Panc1 (cell line): ENCODE measurements around the gene COL4A2. TPM values are rescaled to one million over a fixed set of nuclear protein-coding genes. Genes with fewer than 3 reads are reported as not detected.

Source experiments
- ATAC-seq: fragments of 200-7000 bp; cut with Tn5 transposase; 2 replicates; pipeline ENCODE4 v1.9.1; 2020; ENCODE audit warnings: mild to moderate bottlenecking, moderate library complexity
- BruUV-seq: library from RNA; stranded (reverse); fragments of 400-500 nt; replicated peaks from 2 replicates; lab custom pipeline; 2021; lab: Mats Ljungman, UMichigan
- CTCF ChIA-PET: fragments of 300-600 bp; sonication (Branson Sonifier 250); formaldehyde crosslinking; loops from one replicate; lab custom pipeline; 2022; ENCODE audit warnings: antibody characterized with exemption; lab: Charles Lee
- POLR2A ChIA-PET: fragments of 300-600 bp; sonication (Branson Sonifier 250); formaldehyde crosslinking; loops from one replicate; lab custom pipeline; 2022; ENCODE audit warnings: antibody characterized with exemption; lab: Charles Lee
- DNase-seq: peaks from one replicate; pipeline ENCODE4 v3.0.0-alpha.2; 2010; ENCODE audit warnings: low read depth, low spot score
- H3K27ac ChIP-seq: 2 replicates; pipeline ENCODE4 v1.5.1; 2011; ENCODE audit warnings: mild to moderate bottlenecking, low read length, inconsistent platforms
- H3K27me3 ChIP-seq: fragments of 200-500 bp; sonication (Bioruptor generic); 2 replicates; pipeline ENCODE4 v1.6.0; 2014; ENCODE audit warnings: low read length, inconsistent platforms; ENCODE audit not compliant: control insufficient read depth, insufficient read depth
- H3K36me3 ChIP-seq: fragments of 200-500 bp; sonication (Bioruptor generic); 2 replicates; pipeline ENCODE4 v1.5.1; 2014; ENCODE audit warnings: inconsistent platforms, mild to moderate bottlenecking, low read length, moderate library complexity; ENCODE audit not compliant: control insufficient read depth, insufficient read depth
- H3K4me1 ChIP-seq: 2 replicates; pipeline ENCODE4 v1.5.1; 2011; ENCODE audit warnings: inconsistent platforms, mild to moderate bottlenecking, low read length, moderate library complexity; ENCODE audit not compliant: control insufficient read depth, insufficient read depth
- H3K4me3 ChIP-seq, 2 experiments: 2 replicates each; pipeline ENCODE4 v1.5.1; 2011 to 2012; ENCODE audit warnings: low read depth in 2 of 2, low read length in 2 of 2, mild to moderate bottlenecking in 2 of 2, inconsistent platforms in 1 of 2, moderate library complexity in 1 of 2
- H3K9me3 ChIP-seq: fragments of 200-500 bp; sonication (Bioruptor generic); 2 replicates; pipeline ENCODE4 v1.5.1; 2014; ENCODE audit warnings: low read depth, mild to moderate bottlenecking, inconsistent platforms, low read length, moderate library complexity; ENCODE audit not compliant: control insufficient read depth, insufficient read depth
- POLR2AphosphoS5 ChIP-seq: IDR thresholded peaks from 2 replicates; pipeline ENCODE4 v1.6.1; 2012; ENCODE audit warnings: mild to moderate bottlenecking, low read depth, low read length, moderate library complexity
- SIN3A ChIP-seq: IDR thresholded peaks from 2 replicates; pipeline ENCODE4 v1.6.1; 2012; ENCODE audit warnings: low read depth, mild to moderate bottlenecking, low read length, moderate library complexity, borderline replicate concordance; ENCODE audit not compliant: insufficient read depth
- TCF7L2 ChIP-seq: IDR thresholded peaks from 2 replicates; pipeline ENCODE4 v1.6.1; 2011; ENCODE audit warnings: mild to moderate bottlenecking, low read depth, low read length, inconsistent platforms
- in situ Hi-C: cut with HindIII; loops from 2 replicates; pipeline ENCODE4 v1.10.0; 2016; ENCODE audit warnings: low sequenced_read_pairs, low pct_unique_long_range_greater_than_20kb
- intact Hi-C: fragments of 100-400 bp; cut with micrococcal nuclease; formaldehyde crosslinking; loops from one replicate; pipeline ENCODE4 v1.10.0; 2022; ENCODE audit not compliant: unreplicated experiment
- total RNA-seq: library from RNA; stranded (reverse); gene quantifications from one replicate; pipeline ENCODE4 v1.2.1, GENCODE V29; 2021; ENCODE audit not compliant: unreplicated experiment
- TF ChIP-seq, protein P1 (sequence below), 2 experiments: IDR thresholded peaks; 2 replicates each; pipeline ENCODE4 v1.6.1; 2011 to 2012; ENCODE audit warnings: low read depth in 2 of 2, control low read depth in 1 of 2, low read length in 1 of 2, mild to moderate bottlenecking in 1 of 2, moderate library complexity in 1 of 2; ENCODE audit not compliant: insufficient read depth in 1 of 2
- TF ChIP-seq, protein P2 (sequence below): fragments of 450-650 bp; IDR thresholded peaks from 2 replicates; pipeline ENCODE4 v1.5.1; 2017; ENCODE audit warnings: mild to moderate bottlenecking

Gene COL4A2
- total RNA-seq, 1 experiment from 2014 or later, result 3.0 TPM

DNA sequence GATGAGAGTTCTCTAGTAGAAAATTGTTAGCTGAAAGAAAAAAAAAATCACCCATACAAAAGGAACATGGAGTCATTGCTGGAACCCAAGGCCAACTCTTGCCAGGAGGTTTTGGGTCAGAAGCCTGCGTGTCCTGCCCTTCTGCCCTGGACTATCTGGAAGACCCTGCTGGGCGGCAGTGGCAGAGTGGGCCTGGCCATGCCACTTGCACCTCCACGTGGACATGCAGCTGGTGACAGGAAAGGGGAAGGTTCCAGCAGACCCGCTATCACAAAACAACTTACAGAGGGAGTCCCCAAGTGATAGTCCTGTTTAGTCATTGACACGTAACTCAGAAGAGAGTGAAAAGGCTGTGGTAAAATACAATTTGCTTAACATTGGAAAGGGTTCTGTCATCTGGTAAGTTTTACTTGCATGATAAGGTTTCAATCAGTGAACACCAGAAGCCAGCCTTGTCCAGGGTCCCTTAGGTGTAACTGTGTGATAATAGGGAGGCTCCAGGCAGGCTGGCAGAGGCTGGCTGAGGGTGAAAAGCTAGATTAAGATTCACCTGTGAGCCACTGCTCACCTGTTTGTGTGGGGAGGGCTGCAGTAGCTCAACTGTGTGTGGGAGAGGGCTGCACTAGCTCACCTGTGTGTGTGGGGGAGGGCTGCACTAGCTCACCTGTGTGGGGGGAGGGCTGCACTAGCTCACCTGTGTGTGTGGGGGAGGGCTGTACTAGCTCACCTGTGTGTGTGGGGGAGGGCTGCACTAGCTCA, 47.8 kb downstream of the COL4A2 start:
- no TSS peak for BruUV-seq
- H3K4me3 ChIP-seq, result no peak overlapping the region
- TF ChIP-seq, protein P1, sequence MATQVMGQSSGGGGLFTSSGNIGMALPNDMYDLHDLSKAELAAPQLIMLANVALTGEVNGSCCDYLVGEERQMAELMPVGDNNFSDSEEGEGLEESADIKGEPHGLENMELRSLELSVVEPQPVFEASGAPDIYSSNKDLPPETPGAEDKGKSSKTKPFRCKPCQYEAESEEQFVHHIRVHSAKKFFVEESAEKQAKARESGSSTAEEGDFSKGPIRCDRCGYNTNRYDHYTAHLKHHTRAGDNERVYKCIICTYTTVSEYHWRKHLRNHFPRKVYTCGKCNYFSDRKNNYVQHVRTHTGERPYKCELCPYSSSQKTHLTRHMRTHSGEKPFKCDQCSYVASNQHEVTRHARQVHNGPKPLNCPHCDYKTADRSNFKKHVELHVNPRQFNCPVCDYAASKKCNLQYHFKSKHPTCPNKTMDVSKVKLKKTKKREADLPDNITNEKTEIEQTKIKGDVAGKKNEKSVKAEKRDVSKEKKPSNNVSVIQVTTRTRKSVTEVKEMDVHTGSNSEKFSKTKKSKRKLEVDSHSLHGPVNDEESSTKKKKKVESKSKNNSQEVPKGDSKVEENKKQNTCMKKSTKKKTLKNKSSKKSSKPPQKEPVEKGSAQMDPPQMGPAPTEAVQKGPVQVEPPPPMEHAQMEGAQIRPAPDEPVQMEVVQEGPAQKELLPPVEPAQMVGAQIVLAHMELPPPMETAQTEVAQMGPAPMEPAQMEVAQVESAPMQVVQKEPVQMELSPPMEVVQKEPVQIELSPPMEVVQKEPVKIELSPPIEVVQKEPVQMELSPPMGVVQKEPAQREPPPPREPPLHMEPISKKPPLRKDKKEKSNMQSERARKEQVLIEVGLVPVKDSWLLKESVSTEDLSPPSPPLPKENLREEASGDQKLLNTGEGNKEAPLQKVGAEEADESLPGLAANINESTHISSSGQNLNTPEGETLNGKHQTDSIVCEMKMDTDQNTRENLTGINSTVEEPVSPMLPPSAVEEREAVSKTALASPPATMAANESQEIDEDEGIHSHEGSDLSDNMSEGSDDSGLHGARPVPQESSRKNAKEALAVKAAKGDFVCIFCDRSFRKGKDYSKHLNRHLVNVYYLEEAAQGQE (IDR thresholded peaks at IDR 0.05; ENCODE audit: insufficient read depth in 1 of 2, low read depth in 2 of 2, low read length in 1 of 2), result no peak
- TF ChIP-seq, protein P2, sequence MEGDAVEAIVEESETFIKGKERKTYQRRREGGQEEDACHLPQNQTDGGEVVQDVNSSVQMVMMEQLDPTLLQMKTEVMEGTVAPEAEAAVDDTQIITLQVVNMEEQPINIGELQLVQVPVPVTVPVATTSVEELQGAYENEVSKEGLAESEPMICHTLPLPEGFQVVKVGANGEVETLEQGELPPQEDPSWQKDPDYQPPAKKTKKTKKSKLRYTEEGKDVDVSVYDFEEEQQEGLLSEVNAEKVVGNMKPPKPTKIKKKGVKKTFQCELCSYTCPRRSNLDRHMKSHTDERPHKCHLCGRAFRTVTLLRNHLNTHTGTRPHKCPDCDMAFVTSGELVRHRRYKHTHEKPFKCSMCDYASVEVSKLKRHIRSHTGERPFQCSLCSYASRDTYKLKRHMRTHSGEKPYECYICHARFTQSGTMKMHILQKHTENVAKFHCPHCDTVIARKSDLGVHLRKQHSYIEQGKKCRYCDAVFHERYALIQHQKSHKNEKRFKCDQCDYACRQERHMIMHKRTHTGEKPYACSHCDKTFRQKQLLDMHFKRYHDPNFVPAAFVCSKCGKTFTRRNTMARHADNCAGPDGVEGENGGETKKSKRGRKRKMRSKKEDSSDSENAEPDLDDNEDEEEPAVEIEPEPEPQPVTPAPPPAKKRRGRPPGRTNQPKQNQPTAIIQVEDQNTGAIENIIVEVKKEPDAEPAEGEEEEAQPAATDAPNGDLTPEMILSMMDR, result no peak
- TF ChIP-seq POLR2AphosphoS5, result no peak
- no peak for TF ChIP-seq TCF7L2
- TF ChIP-seq SIN3A, result no peak
- H3K27ac ChIP-seq, result no peak overlapping the region
- POLR2A ChIA-PET, result no interaction called here
- DNase-seq (no peak), ATAC-seq (no peak)
- no peaks in the 10 kb centered on the region for H3K27me3 ChIP-seq
- intact Hi-C loops (no loop called here), in situ Hi-C loops (no loop called here)
- CTCF ChIA-PET, result no interaction called here
- H3K36me3 ChIP-seq, result no peaks in the 10 kb centered on the region
- no peaks in the 10 kb centered on the region for H3K4me1 ChIP-seq
- no peaks in the 10 kb centered on the region for H3K9me3 ChIP-seq

DNA sequence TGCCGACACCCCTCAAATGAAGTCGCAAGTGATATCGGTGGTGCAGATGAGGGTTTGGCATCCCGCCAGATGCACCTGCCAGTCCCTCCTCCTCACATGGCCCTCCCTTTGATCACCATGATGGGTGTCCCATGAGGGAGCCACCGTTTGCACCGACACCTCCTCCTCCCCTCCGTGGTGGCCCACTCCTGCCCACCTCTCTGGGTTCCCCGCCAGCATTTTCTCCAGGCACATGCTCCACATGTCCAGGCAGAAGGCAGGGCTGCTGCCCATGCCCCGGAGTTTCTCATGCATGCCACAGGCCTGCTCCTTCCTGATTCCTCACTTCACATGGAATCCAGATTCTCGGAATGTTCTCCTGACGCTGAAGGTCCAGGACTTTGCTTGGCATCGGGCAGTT, 49.3 kb downstream of the COL4A2 start:
- BruUV-seq, result no TSS peak
- Histone ChIP-seq H3K9me3 (no peaks in the 10 kb centered on the region), H3K27me3 (no peaks in the 10 kb centered on the region), H3K36me3 (no peaks in the 10 kb centered on the region), H3K27ac (no peak overlapping the region), H3K4me3 (no peak overlapping the region), H3K4me1 (no peaks in the 10 kb centered on the region)
- DNase-seq, result no peak
- intact Hi-C loops, result no loop called here
- CTCF ChIA-PET, result no interaction called here
- in situ Hi-C loops, result no loop called here
- TF ChIP-seq, protein P2, result no peak
- no peak for TF ChIP-seq TCF7L2
- no peak for TF ChIP-seq SIN3A
- TF ChIP-seq, protein P1 (IDR thresholded peaks at IDR 0.05; ENCODE audit: insufficient read depth in 1 of 2, low read depth in 2 of 2, low read length in 1 of 2), result no peak
- no peak for TF ChIP-seq POLR2AphosphoS5
- POLR2A ChIA-PET, result no interaction called here
- no peak for ATAC-seq
